ENCODE data around the gene ASPA.
"Not testable (repeated sequence)": the region's sequence is repeated elsewhere in the genome, so short reads cannot be mapped to it uniquely, and the experiment has no call there.

ASPA gene

DNA sequence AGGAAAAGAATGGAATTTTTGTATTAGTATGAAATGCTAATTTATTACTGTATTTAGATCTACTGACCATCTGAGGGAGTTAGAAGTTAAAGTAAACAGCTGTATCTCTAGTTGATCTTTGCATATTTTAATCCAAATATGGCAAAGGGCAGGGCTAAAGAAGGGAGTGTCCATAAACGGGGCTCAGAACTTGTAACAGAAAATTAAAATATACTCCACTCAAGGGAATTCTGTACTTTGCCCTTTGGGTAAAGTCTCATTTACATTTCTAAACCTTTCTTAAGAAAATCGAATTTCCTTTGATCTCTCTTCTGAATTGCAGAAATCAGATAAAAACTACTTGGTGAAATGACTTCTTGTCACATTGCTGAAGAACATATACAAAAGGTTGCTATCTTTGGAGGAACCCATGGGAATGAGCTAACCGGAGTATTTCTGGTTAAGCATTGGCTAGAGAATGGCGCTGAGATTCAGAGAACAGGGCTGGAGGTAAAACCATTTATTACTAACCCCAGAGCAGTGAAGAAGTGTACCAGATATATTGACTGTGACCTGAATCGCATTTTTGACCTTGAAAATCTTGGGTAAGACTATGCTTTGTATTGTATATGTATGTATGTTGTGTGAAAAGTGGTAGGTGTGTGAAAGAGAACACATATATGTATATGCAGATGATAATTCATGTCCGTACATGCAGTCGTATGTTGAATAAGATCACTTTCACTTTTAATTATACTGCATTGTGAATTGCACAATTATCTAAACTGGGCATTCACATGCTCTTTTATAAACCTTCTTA lies at the start of gene ASPA:
Gene ASPA (plus strand): TSS at position 186 of the 799 bp plus-strand sequence. CDS start 163 bp downstream, at position 349.
- DNase-seq, result no peak

DNA sequence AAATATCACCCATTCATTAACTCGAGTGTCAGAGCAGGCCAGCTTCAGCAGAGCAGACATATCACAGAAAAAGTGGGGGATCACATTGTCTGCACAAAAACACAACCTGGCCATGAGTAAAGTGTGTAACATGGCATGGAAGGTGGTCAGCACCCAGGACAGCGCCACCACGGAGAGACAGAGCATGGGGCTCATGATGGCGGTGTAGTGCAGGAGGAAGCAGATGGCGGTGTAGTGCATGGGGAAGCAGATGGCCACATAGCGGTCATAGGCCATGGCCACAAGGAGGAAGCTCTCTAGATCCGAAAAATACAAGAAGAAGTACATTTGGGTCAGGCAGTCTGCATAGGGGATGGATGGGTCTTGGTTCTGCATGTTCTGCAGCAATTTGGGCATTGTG lies 42.6 kb upstream of the ASPA start:
- not testable (repeated sequence) for DNase-seq

DNA sequence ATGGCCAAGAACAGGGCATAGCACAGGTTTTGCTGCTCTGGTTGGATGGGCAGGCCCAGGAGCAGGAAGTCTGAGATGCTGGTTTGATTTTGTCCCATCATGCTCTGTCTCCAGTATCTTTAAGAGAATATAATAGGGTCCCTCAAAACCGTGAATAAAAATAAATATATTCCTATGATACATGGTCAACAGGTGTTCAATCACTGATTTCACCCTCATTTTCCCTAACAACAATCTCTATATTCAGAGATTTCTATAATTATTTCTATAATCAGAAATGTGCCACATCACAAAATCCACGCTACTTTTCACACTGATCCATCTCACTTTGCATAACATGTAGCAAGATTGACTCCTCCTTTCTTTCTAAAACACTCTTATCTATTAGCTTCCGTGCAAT lies 42.1 kb upstream of the ASPA start, which contains the start of gene OR1E2:
Gene OR1E2 (minus strand): TSS at position 101 of the 400 bp plus-strand sequence. CDS start 0 bp downstream, at position 101.
- no peak for DNase-seq

- DNase-seq, result no peak
Measured at GRCh38 chr17:3438368-3438767, 37.4 kb upstream of the ASPA start.

DNA sequence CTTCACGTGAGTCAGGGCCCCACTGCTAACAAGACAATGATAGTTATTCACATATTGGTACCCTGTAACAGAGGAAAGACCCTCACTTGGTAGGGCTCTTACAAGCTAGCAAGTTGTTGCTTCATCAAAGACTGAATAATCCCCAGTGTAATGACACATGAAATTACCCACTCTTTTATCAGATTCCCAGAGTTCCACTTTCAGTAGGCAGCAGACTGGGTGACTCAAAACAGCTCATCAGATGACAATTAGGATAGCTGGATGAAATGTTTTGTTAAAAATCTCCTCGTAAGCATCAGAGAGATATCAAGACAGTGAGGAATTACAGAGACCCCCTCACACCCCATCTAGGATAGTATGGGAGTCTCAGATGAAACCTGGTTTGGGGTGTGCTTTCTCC lies 35.3 kb upstream of the ASPA start:
- no peak for DNase-seq

- no peak for DNase-seq
Measured at GRCh38 chr17:3447625-3448024, 28.2 kb upstream of the ASPA start.

GRCh38 chr17:3448059-3448665 lies 27.6 kb upstream of the ASPA start:
- DNase-seq, result no peak

GRCh38 chr17:3466355-3466754 lies 9.4 kb upstream of the ASPA start:
- not testable (repeated sequence) for DNase-seq

- no peak for DNase-seq
Measured at GRCh38 chr17:3469529-3469928, 6.3 kb upstream of the ASPA start.

- no peak for DNase-seq
Measured at GRCh38 chr17:3471599-3471998, 4.2 kb upstream of the ASPA start, which contains the start of gene SPATA22. Gene SPATA22 (minus strand): TSS chr17:3471819. CDS start chr17:3469325, 2,494 bp downstream.

GRCh38 chr17:3472137-3472536 lies 3.7 kb upstream of the ASPA start:
- no peak for DNase-seq

DNA sequence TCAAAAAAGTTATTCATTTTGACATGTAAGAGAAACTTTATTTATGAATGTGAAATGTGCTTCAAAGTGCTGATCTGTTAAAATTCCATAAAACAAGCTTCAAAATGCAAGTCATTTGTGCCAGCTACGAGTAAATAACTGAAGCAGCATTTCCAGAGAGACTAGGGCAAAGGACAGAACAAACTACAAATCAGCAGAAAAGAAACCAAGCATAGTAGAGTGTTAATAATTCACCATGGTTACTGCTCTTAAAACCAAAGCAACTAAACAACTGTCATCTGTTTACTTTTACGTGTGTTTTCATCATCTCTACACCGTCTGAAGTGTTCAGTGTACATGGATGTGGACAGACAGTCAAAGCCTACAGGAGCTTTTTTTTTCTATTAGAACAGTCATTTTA lies 1.6 kb upstream of the ASPA start:
- no peak for DNase-seq

GRCh38 chr17:3475251-3475685 lies 529 bp upstream of the ASPA start:
- DNase-seq, result no peak

- DNase-seq, result no peak
Measured at GRCh38 chr17:3479988-3480387, 4.2 kb downstream of the ASPA start.

DNA sequence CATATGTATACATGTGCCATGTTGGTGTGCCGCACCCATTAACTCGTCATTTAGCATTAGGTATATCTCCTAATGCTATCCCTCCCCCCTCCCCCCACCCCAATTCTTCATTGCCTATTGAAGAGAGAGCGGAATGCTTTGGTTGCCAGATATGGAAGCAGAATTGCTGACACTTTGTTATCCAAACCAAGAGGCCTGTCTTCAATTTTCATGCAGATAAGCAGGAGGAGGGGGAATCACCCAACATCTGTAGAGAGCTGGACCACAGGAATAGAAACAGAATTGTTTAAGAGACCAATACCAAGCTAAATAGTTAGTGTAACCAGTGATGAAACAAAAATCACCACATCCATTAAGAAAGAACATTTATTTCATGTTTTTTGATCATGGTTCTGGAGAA lies 7.1 kb downstream of the ASPA start:
- no peak for DNase-seq

DNA sequence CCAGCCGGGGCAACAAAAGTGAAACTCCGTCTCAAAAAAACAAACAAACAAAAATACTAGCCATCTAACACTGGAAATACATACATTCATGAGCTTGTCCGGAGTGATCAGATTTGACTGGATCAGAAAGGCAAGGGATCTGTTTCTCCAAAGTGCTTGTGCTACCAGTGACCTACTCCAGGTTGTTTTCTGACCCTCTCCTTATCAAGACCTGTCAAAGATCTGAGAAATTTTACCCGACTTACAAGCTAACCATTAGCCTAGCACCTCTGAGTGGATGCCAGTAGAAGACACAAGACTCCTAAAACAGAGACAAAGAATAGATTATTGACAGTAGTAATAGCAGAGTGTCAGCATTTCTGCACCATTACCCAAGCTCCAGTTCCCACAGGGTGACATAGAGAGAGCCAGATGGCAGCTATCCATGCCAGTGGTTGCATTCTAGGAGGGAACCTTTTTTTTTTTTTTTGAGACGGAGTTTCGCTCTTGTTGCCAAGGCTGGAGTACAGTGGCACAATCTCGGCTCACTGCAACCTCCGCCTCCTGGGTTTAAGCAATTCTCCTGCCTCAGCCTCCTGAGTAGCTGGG lies 9.8 kb downstream of the ASPA start:
- no peak for DNase-seq

DNA sequence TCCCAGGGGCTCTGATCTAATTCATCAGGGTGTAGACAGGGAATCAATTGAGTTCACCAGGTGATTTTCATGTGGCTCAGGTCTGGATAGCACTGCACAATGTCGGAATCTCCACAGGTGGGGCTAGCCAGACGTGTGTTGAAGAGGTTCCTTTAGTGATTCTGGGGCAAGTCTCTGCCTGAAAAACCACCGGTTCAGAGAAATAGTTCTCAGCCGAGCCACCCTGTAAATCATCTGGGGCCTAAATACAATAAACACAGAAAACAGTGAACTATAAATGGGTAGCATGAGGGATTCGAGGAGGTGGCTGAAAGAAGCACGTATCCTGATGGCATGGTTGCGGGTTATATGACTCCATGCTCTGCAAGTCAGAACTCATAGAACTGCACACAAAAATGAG lies 21.3 kb downstream of the ASPA start:
- no peak for DNase-seq

GRCh38 chr17:3501344-3501743 lies 25.5 kb downstream of the ASPA start:
- no peak for DNase-seq

- DNase-seq, result no peak
Measured at GRCh38 chr17:3502466-3502865, 26.7 kb downstream of the ASPA start.

DNA sequence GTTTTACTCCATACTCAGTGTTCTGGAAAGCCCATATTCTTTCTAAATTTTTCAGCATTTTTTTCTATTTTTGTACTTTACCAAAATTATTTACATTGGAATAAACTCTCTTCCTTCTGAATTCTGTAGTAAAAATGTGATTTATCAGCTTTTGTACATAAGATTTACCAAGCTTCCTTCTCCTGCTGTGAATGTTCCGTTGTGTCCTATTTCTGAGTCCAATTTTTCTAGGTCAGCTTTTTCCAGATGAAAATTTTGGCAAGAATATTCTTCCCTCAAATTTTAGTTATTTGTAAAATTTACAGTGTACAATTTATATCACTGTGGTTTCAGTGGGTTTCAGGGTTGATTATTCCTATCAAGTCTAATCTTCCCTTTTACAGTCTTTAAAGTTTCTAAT lies 27.5 kb downstream of the ASPA start:
- no peak for DNase-seq

- DNase-seq, result no peak
Measured at GRCh38 chr17:3505008-3505407, 29.2 kb downstream of the ASPA start.

DNA sequence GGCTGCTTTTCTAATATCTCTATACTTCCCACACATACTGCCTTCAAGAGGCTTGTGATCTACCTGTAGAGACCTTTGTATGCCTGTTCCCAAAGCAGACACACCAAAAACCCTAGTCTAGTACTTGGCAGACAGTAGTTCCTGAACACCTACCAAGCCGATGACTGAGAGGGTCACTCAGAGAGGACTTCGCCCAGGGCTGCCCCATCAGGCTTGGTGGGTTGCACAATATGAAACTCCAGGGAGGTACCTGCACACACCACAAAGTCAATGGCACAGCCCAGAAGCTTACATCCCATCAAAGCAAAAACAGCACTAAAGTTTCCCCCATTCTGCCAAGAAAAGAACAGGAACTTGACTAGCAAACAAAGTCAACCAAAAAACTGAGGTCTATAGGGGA lies 30.3 kb downstream of the ASPA start:
- no peak for DNase-seq

- no peak for DNase-seq
Measured at GRCh38 chr17:3507071-3507470, 31.3 kb downstream of the ASPA start.

DNA sequence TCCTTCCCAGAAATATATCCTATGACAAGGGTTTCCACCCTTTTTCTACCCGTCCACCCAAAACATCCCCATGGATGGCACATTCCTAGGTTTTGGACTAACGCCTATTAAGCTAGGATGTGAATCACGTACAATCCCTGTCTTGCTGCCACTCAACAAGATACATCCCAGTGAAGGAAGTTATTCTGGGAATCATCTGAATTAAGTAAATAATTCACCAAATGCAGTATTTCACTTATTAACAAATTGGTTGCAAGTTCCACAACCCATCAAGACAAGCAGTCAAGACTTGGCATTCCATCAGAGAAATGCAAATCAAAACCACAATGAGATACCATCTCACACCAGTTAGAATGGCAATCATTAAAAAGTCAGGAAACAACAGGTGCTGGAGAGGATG lies 32.1 kb downstream of the ASPA start:
- DNase-seq, result no peak

Measured in NCI-H1436 treated with DMSO at 0.1 percent for 48 hours (cell line).